Gastrocnemius medialis (tissue), 4 donors: Measurements from ENCODE around the gene ASPHD1. TPM values are rescaled to one million over a fixed set of nuclear protein-coding genes. Genes with fewer than 3 reads are reported as not detected.
"Not testable (repeated sequence)": the region's sequence is repeated elsewhere in the genome, so short reads cannot be mapped to it uniquely, and the experiment has no call there.

Source experiments
- ATAC-seq, 2 donors: fragments of 150-250 bp; one replicate each; pipeline ENCODE4 v1.9.1; 2016
- DNase-seq, 2 donors: peaks; one replicate each; pipeline ENCODE4 v3.0.0-alpha.2; 2019
- H3K27ac ChIP-seq, 4 donors: fragments of 200-600 bp; sonication (generic); 1 replicate in 1 of 4; 2 replicates in 3 of 4; pipeline ENCODE4 v1.5.1; 2016 to 2018; ENCODE audit warnings: mild to moderate bottlenecking in 2 of 4, moderate library complexity in 1 of 4
- H3K27me3 ChIP-seq, 3 donors: fragments of 200-600 bp; sonication (generic) in 2 of 3; 1 replicate in 1 of 3; 2 replicates in 2 of 3; pipeline versions ENCODE4 v1.5.1 to v1.6.0; 2016 to 2019; ENCODE audit warnings: mild to moderate bottlenecking in 1 of 3, moderate library complexity in 1 of 3
- H3K36me3 ChIP-seq, 2 donors: fragments of 200-600 bp; sonication (generic) in 1 of 2; one replicate each; pipeline ENCODE4 v1.5.1; 2017 to 2018
- H3K4me1 ChIP-seq, 2 donors: fragments of 200-600 bp; sonication (generic) in 1 of 2; one replicate each; pipeline ENCODE4 v1.5.1; 2016 to 2017; ENCODE audit warnings: mild to moderate bottlenecking in 2 of 2
- H3K4me3 ChIP-seq, 4 donors: fragments of 200-600 bp; sonication (generic) in 3 of 4; 1 replicate in 1 of 4; 2 replicates in 3 of 4; pipeline ENCODE4 v1.5.1; 2016 to 2019; ENCODE audit warnings: mild to moderate bottlenecking in 2 of 4
- H3K9me3 ChIP-seq, 3 donors: fragments of 200-600 bp; sonication (generic) in 2 of 3; 1 replicate in 1 of 3; 2 replicates in 2 of 3; pipeline ENCODE4 v1.5.1; 2016 to 2019
- POLR2A ChIP-seq, 2 donors: fragments of 450-650 bp; IDR thresholded peaks; one replicate each; pipeline ENCODE4 v1.6.1; 2017; ENCODE audit warnings: antibody characterized with exemption in 2 of 2, mild to moderate bottlenecking in 2 of 2, moderate library complexity in 2 of 2
- in situ Hi-C, 4 donors: fragments of 200-750 bp; cut with MboI; loops; one replicate each; pipeline versions ENCODE4 v1.15.0 to v1.8.0; 2017; ENCODE audit warnings: low sequenced_read_pairs in 4 of 4
- intact Hi-C: fragments of 100-400 bp; cut with DNase I; formaldehyde crosslinking; loops from one replicate; pipeline ENCODE4 v1.15.1; 2023; ENCODE audit warnings: low total_unique reads
- total RNA-seq, 4 donors: library from RNA; depleted of rRNA; stranded (reverse); fragments of >200 nt; gene quantifications; one replicate each; pipeline versions ENCODE4 v1.1.0 to v1.2.3, GENCODE V29; 2016
- TF ChIP-seq, protein P1 (sequence below), 5 experiments: fragments of 450-650 bp in 3 of 5; fragments of 200-600 bp in 2 of 5; sonication (generic) in 2 of 5; IDR thresholded peaks in 4 of 5; conservative IDR thresholded peaks in 1 of 5; 1 replicate in 4 of 5; 2 replicates in 1 of 5; pipeline ENCODE4 v1.5.1; 2016 to 2019; ENCODE audit warnings: antibody characterized with exemption in 5 of 5, mild to moderate bottlenecking in 3 of 5, moderate library complexity in 3 of 5

The ASPHD1 gene
- total RNA-seq, 4 donors from 2014 or later = not detected

DNA sequence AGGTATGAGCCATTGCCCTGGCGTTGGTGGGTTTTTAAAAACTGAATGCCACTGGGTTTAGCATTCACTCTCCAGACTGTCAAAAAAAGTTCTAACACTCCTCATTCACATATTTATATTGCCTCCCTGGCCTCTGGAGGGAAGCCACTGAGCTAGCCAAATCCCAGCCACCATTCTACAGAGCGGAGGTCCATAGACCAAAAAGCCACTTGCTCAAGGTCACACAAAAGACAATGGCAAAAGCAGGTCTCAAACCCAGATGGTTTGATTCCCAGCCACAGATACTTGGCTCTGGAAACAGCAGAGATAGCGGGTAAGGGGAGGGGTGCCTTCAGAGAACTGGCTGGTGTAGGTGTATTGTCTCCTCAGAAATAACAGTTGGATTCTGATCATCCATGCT is 19.2 kb upstream of the ASPHD1 start:
- intact Hi-C loops (no loop called here), in situ Hi-C loops (no loop called here)

DNA sequence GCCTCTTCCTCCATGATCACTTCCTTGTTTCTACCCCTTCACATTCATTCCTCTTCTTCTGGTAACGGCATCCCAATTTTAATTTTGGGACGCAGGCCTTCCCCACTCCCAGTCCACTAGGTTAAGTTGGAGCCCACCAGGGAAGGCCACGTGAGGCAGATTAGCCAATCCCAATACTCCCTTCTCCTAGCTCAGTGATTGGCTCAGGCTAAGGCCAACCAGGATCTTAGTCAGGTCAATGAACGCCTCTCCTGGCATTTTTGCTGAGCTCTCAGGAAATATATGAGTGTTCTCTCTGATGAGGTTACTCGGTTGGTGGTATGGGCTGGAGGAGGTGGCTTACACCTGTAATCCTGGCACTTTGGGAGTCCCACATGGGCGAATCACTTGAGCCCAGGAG is 16.3 kb upstream of the ASPHD1 start:
- intact Hi-C loops = no loop called here
- Histone ChIP-seq H3K36me3 (no peaks in the 10 kb centered on the region), H3K4me3 (no peak overlapping the region), H3K27me3 (peaks cover 0 to 10% (median 7%) of the 10 kb centered on the region in 3 donors), H3K4me1 (no peaks in the 10 kb centered on the region), H3K27ac (no peak overlapping the region), H3K9me3 (no peaks in the 10 kb centered on the region)
- ATAC-seq (no peak), DNase-seq (no peak)
- TF ChIP-seq, protein P1, sequence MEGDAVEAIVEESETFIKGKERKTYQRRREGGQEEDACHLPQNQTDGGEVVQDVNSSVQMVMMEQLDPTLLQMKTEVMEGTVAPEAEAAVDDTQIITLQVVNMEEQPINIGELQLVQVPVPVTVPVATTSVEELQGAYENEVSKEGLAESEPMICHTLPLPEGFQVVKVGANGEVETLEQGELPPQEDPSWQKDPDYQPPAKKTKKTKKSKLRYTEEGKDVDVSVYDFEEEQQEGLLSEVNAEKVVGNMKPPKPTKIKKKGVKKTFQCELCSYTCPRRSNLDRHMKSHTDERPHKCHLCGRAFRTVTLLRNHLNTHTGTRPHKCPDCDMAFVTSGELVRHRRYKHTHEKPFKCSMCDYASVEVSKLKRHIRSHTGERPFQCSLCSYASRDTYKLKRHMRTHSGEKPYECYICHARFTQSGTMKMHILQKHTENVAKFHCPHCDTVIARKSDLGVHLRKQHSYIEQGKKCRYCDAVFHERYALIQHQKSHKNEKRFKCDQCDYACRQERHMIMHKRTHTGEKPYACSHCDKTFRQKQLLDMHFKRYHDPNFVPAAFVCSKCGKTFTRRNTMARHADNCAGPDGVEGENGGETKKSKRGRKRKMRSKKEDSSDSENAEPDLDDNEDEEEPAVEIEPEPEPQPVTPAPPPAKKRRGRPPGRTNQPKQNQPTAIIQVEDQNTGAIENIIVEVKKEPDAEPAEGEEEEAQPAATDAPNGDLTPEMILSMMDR (IDR thresholded peaks at IDR 0.05 in 4 of 5, conservative IDR thresholded peaks at IDR 0.05 in 1 of 5) = no peak
- no peak for TF ChIP-seq POLR2A (IDR thresholded peaks at IDR 0.05)
- in situ Hi-C loops = no loop called here

More for the DNA sequence above, 19.2 kb upstream of the ASPHD1 start:
- Histone ChIP-seq H3K36me3 (no peaks in the 10 kb centered on the region), H3K27ac (no peak overlapping the region), H3K4me3 (no peak overlapping the region), H3K9me3 (no peaks in the 10 kb centered on the region), H3K27me3 (peaks cover 22 to 39% (median 37%) of the 10 kb centered on the region in 3 donors), H3K4me1 (no peaks in the 10 kb centered on the region)
- TF ChIP-seq POLR2A (IDR thresholded peaks at IDR 0.05) = no peak
- TF ChIP-seq, protein P1 (IDR thresholded peaks at IDR 0.05 in 4 of 5, conservative IDR thresholded peaks at IDR 0.05 in 1 of 5) = no peak
- ATAC-seq (no peak), DNase-seq (no peak)

DNA sequence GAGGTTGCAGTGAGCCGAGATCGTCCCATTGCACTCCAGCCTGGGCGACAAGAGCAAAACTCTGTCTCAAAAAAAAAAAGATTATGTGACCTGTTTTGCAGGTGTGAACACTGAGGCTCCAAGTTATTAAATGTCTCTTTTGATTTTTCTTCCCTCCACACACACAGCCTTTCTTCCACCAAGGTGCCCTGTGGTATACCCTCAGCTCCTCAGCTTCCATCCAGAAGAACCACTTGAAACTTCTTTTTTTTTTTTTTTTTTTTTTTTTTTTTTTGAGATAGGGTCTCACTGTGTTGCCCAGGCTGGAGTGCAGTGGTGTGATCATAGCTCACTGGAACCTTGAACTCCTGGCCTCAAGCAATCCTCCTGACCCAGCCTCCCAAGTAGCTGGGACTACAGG is 10.9 kb upstream of the ASPHD1 start:
- H3K4me3 ChIP-seq, intact Hi-C loops, H3K27me3 ChIP-seq, H3K9me3 ChIP-seq, H3K4me1 ChIP-seq, in situ Hi-C loops, DNase-seq, ATAC-seq, H3K27ac ChIP-seq, H3K36me3 ChIP-seq: not testable (repeated sequence)

DNA sequence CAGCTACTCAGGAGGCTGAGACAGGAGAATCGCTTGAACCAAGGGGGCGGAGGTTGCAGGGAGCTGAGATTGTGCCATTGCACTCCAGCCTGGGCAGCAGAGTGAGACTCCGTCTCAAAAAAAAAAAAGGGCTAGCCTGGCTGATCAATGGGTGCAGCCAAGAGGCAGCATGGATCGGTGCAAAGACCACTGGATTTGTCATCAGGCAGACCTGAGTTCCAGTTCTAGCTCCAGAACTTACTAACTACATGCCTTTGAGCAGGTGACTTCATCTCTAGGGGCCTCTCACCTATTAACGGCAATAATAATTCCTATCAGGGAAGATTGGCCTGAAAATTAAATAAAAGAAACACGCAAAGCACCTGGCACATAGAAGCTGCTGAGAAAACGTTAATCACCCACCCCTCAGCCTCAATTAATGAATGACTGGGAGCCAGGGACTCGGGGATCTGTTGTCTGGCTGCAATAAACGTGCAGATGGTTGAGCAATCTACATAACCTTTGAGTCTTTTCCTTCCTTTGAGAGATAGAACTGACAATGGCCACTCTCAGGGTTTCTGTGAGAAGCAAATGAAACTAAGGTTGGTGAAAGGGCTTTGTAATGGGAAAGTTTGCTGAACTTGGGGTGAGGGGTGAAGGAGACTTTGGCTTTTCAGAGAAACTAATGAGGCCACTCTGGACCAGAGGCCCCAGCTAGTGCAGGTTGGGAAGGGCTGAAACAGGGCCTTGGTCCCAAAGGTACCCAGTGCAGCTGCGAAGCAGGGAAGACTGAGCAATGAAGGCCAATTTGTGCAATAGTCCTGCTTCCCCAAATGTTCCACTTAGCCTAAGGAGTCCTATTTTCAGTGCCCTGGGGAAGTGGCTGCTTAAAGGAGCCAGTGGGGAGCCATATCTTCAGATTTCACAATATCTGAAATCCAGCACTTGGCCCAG is 8.5 kb upstream of the ASPHD1 start:
- in situ Hi-C loops = no loop called here
- intact Hi-C loops = no loop called here
- H3K27ac ChIP-seq = no peak overlapping the region
- H3K9me3 ChIP-seq = no peaks in the 10 kb centered on the region
- H3K4me3 ChIP-seq = no peak overlapping the region
- ATAC-seq = peak in 1 of 2 donors; percentile 30
- H3K4me1 ChIP-seq = no peaks in the 10 kb centered on the region
- peaks cover 0 to 3% (median 0%) of the 10 kb centered on the region in 3 donors for H3K27me3 ChIP-seq
- H3K36me3 ChIP-seq = no peaks in the 10 kb centered on the region
- TF ChIP-seq POLR2A (IDR thresholded peaks at IDR 0.05) = no peak
- TF ChIP-seq, protein P1 (IDR thresholded peaks at IDR 0.05 in 4 of 5, conservative IDR thresholded peaks at IDR 0.05 in 1 of 5) = no peak
- no peak for DNase-seq

DNA sequence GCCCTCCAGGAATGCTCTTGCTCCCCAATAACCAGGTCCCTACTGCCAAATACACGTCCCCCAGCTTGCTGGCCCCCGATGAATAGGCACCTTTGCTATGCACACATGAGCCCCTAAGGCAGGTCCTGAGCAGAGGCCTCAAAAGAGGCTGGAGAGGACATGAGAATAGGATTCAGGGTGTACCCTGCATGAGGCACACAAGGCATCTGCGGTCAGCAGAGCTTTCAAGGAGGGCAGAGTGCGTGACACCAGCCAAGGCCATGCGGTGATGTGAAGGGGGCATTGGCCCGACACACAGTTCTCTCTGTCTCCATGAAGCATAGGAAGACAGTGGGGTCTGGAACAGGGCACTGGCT is 7.9 kb upstream of the ASPHD1 start:
- Histone ChIP-seq H3K4me1 (no peaks in the 10 kb centered on the region), H3K9me3 (no peaks in the 10 kb centered on the region), H3K36me3 (no peaks in the 10 kb centered on the region), H3K4me3 (no peak overlapping the region), H3K27me3 (peaks cover 0 to 3% (median 3%) of the 10 kb centered on the region in 3 donors), H3K27ac (no peak overlapping the region)
- TF ChIP-seq, protein P1 (IDR thresholded peaks at IDR 0.05 in 4 of 5, conservative IDR thresholded peaks at IDR 0.05 in 1 of 5) = no peak
- no peak for TF ChIP-seq POLR2A (IDR thresholded peaks at IDR 0.05)
- in situ Hi-C loops (no loop called here), intact Hi-C loops (no loop called here)
- no peak for ATAC-seq
- DNase-seq = no peak
